ENCODE measurements around the gene CMC1.
A peak's percentile ranks its signal among the peaks of the same experiment; 100 is the strongest.

CMC1 gene

GRCh38 chr3:28315711-28316110, 74.3 kb downstream of the CMC1 start:
- in situ Hi-C loops (cut with MboI; ENCODE audit: low pct_unique_long_range_greater_than_20kb, low sequenced_read_pairs, unreplicated experiment): no loop called here
- no peak for TF ChIP-seq CTCF (IDR thresholded peaks at IDR 0.05; ENCODE audit: extremely low read depth, insufficient read depth, missing control alignments)
- DNase-seq (ENCODE audit: low spot score): no peak

DNA sequence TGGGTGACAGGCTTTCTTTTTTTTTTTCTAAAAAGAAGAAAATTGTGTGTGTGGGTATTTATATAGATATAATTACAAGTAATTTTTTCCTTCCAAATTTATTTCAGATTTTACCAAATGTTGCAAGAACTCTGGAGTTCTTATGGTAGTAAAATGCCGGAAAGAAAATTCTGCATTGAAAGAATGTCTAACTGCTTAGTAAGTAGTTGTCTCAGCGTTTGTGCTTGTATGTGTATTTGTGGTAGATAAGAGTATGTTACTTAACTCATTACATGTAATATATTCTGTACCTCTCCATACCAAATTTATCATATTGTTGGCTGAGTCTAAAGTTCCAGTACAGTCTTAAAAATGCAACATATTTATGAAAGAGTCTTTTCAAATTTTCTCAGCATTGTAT, 74.8 kb downstream of the CMC1 start:
- no peak for DNase-seq (ENCODE audit: low spot score)
- in situ Hi-C loops (cut with MboI; ENCODE audit: low pct_unique_long_range_greater_than_20kb, low sequenced_read_pairs, unreplicated experiment): no loop called here
- TF ChIP-seq CTCF (IDR thresholded peaks at IDR 0.05; ENCODE audit: extremely low read depth, insufficient read depth, missing control alignments): no peak

GRCh38 chr3:28317438-28318022, 76.1 kb downstream of the CMC1 start:
- DNase-seq (ENCODE audit: low spot score): peak; percentile 24
- peak; percentile 68 for TF ChIP-seq CTCF (IDR thresholded peaks at IDR 0.05; ENCODE audit: extremely low read depth, insufficient read depth, missing control alignments)
- in situ Hi-C loops (cut with MboI; ENCODE audit: low pct_unique_long_range_greater_than_20kb, low sequenced_read_pairs, unreplicated experiment): no loop called here

DNA sequence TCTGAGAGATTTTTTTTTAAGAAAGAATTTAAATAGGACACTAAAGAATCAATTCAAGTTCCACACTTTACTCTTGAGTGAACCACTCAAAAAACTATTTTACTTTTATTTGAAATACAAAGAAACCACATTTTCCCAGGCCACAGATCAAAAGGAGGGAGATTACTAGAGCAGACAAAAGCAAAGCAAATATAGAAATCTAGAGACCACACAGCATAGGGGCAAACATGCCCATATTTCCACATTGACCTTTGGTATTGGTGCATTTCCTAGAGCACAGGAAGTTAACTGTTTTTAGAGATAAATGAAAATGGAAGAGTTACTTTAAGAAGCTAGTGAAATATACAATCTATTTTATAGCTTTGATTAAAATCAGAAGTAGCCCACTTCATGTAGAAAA, 79.6 kb downstream of the CMC1 start:
- in situ Hi-C loops (cut with MboI; ENCODE audit: low pct_unique_long_range_greater_than_20kb, low sequenced_read_pairs, unreplicated experiment): no loop called here
- no peak for TF ChIP-seq CTCF (IDR thresholded peaks at IDR 0.05; ENCODE audit: extremely low read depth, insufficient read depth, missing control alignments)
- no peak for DNase-seq (ENCODE audit: low spot score)

- in situ Hi-C loops (cut with MboI; ENCODE audit: low pct_unique_long_range_greater_than_20kb, low sequenced_read_pairs, unreplicated experiment): no loop called here
- no peak for DNase-seq (ENCODE audit: low spot score)
- TF ChIP-seq CTCF (IDR thresholded peaks at IDR 0.05; ENCODE audit: extremely low read depth, insufficient read depth, missing control alignments): no peak
Observed at GRCh38 chr3:28322464-28322863, 81.0 kb downstream of the CMC1 start.

- in situ Hi-C loops (cut with MboI; ENCODE audit: low pct_unique_long_range_greater_than_20kb, low sequenced_read_pairs, unreplicated experiment): no loop called here
- TF ChIP-seq CTCF (IDR thresholded peaks at IDR 0.05; ENCODE audit: extremely low read depth, insufficient read depth, missing control alignments): no peak
- no peak for DNase-seq (ENCODE audit: low spot score)
Observed at GRCh38 chr3:28326458-28326926, 85.1 kb downstream of the CMC1 start.
